Glomerular visceral epithelial cell (primary cell): ENCODE measurements around the gene CYB561.
A peak's percentile ranks its signal among the peaks of the same experiment; 100 is the strongest.
"Not testable (repeated sequence)": the region's sequence is repeated elsewhere in the genome, so short reads cannot be mapped to it uniquely, and the experiment has no call there.

ENCODE experiments used
- DNase-seq: peaks from one replicate; pipeline ENCODE4 v3.0.0-alpha.2; 2016; ENCODE audit errors: extremely low spot score

CYB561 gene

DNA sequence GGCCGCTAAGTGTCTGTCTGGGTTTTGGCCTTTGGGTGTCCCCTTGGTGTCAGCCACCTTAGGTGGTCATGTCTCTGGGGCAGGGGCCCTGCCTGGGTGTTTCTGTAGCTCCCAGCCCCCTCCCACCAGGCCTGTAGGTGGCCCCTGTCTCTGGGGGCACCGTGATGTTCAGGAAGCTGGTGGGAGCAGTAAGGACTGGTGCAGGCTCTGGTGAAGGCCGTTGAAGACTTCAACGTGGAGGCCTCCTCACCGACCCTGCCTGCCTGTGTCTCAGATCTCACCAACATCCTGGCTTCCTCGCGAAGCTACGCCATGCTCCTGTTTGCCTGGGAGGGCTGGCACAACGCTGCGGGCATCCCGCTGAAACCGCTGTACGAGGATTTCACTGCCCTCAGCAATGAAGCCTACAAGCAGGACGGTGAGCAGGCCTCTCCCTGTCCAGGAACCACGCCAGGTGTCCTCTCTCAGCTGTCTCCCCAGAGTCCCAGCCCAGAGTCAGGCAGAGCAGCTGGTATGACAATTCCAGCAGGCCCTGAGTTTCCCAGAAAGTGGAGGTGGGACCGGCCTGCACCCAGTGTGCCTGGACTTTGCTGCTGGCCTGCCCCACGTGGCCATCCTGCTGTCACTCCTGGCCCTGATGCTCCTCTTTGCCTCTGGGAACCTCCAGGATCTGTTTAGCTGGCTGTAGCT is 33.5 kb upstream of the CYB561 start:
- no peak for DNase-seq

DNA sequence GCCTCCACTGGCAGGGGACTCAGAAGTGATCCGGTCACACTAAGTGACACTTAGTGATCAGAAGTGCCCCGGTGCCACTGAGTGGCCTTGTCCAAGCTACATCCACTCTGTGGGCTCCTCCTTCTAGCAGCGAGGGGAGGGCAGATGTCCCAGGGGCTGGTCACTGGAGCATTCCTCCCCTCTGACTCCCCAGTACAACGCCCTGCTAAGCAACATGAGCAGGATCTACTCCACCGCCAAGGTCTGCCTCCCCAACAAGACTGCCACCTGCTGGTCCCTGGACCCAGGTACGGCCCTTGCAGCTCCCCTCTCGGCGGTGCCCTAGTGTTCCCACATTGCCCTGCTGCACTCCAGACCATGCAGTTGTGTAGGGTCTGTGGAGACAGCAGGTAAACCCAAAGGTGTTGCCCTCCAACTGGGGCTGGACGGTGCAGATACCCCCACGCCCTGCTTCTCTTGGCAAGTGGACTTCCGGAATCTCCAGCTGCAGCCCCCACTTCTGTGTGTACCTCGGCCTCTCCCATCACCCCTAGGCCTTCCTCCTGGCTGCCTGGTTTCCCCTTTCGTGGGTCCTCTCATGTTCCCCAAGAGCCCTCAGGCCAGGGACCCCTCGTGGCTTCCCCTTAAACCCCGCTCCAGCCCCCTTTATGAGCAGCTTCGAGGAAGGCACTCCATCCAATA is 32.8 kb upstream of the CYB561 start:
- DNase-seq = peak; percentile 81

DNA sequence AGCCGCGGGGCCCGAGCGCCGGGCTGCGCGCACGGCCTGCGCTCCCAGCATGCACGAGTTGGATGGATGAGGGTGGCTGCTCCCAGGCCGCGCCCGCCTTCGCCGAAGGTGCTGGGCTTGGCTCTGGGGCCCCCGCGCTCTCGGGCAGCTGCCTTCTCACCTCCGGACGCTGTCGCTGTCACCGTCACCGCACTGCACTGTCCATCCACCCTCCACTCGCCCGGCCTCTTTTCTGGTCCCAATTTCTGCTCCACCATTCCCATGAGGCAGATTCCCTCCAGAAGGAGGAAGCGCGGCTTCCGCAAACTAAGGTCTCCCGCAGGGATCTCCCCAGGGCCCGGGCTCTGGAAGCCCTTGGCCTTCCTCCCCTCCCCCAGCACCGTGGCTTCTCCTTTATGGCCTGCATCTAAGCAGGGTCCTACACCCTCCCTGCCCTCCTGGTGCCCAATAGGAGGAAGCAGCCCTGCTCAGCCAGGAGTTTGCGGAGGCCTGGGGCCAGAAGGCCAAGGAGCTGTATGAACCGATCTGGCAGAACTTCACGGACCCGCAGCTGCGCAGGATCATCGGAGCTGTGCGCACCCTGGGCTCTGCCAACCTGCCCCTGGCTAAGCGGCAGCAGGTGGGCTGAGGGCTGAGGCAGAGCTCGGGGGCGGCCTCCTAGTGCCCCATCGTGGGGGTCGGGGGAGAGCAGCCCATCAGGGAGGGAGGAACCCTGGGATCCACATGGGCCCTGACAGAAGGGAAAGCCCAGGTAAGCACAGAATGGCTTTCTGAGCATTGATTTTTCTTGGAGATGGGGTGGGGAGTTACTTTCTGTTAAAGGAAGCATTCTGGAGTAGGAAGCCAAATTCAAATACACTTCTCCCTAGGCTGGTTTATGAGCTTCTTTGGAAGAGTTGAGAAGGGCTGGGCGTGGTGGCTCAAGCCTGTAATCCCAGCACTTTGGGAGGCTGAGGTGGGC is 31.7 kb upstream of the CYB561 start:
- no peak for DNase-seq

DNA sequence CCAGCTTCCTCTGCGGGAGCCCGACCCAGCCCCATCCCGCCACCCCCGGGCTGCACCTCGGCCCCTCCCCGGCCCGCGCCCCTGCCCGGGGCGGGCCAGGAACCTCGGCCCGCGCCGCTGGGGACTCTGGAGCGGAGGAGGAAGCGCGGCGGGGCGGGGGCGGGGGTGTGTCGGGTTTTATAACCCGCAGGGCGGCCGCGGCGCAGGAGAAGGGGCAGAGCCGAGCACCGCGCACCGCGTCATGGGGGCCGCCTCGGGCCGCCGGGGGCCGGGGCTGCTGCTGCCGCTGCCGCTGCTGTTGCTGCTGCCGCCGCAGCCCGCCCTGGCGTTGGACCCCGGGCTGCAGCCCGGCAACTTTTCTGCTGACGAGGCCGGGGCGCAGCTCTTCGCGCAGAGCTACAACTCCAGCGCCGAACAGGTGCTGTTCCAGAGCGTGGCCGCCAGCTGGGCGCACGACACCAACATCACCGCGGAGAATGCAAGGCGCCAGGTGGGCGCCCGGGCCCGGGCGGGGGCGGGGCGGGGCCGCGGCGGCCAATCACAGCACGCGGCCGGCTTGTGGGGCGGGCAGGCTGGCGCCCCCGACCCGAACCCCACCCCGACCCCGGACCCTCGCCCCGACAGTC is 30.9 kb upstream of the CYB561 start, which contains the start of gene ACE:
ACE (plus strand) TSS at position 208 of the 626 bp plus-strand sequence; CDS start at position 242, 34 bp downstream.
- DNase-seq = peak; percentile 30

DNA sequence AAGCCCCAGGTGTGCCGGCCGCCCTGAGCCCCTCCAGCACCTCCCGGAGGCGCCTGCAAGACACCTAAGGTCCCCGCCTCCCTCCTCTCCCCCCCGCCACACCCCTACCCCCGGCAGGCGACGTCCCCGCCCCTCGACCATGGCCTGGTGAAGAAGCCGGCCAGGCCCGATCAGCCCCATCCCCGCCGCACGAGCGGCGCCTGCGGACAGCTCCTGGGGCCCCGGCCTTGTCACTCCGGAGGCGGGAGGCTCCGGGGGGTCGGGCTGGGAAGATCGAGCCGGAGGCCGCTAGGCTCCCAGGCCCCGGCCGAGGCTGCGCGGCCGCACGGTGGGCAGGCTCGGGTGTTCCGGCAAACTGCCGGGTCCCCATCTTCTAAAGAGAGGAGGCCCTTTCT is 30.4 kb upstream of the CYB561 start:
- DNase-seq = peak; percentile 16

DNA sequence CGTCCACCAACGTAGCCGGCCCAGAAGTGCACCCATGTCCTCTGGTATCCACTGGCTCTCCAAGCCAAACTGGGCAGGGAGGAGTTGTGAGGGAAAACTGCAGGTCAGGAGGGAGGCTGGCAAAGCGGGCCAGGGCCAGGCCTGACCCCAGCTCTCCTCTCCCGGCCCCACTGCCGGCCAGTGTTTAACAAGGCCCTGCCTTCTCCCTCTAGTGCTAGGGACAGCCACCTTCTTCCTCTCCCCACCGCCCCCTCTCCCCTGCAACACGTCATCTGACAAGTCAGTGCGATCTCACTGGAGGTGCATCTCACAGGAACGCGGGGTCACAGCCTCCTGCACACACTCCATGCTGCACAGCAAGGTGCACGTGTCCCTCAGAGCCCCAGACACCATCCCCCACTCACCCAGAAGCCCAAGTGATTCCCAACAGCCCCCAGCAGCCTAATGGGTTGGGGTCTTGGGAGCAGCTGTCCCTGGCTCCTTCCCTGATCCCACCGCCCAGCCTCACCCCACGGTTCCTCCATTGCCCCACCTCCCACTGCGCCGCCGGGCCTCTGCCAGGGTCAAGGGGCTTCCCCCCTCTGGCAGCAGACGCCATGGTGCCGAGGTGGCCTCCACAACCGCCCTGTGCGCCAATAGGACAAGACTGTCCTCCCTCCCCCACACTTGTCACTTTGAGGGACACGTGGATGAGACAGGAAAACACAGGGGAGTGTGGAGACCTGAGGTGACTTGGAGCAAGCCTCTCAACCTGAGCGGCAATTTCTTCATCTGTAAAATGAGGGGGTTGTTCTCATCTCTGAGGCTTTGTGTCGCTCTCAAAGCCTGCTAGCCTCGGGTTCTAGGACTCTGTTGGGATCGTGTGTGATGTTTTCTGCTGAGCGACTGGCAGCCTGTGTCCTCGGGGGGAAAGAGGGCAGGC is 29.6 kb upstream of the CYB561 start:
- no peak for DNase-seq

DNA sequence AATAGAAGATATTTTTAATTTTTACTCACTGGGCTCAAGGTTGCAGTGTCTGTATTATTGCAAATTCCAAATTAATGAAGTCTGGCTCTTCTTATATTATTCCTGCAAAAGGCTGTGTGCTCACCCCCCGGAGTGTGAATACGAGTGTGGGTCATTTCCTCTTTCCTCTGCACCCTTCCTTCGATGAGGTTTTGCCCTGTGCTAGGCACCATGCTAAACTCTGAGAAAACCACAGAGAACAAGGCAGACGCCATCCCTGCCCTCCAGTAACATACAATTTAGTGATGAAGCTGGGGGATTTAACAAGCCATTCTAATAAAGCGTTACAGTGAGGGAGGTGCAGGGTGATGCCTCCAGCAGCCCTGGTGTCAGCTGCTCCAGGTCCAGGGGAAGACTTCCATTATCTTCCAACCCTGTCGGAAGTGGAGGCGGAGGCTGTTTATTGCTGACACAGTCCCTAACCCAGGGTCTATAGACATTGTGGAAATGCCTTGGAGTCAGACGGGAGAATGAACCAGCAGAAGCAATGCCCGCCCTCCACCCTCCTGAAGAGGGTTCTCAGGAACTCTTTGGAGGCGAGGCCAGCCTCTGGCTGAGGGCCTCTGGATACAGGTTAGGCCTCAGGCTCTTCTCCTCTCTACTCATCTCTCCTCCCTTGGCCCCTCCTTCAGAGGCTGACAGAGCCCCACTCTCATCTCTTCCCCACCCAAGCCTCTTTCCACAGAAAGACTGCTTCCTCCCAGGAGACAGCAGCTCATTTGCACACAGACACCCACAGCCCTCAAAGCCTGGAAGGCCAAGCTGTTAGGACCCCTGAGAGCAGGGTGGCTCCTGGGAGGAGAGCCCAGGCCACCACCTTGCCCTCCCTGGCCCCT is 28.7 kb upstream of the CYB561 start:
- DNase-seq = no peak

DNA sequence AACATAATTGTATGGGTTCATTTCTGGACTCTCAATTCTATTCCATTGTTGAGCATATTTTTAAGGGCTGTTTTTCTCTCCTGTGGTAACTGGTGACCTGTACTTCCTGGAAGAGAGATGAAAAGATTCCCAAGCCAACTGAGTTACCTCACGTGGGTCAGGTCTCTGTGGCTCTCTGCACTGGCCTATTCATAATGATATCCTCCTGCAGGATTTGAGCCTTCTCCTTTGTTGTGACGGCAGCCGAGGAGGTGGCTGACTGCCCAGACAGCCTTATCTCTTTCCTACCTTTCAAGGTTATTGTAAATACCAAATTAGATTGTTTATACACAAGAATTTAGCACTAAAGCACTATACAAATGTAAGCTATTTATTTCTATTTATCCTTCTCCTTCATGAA is 28.1 kb upstream of the CYB561 start:
- no peak for DNase-seq

DNA sequence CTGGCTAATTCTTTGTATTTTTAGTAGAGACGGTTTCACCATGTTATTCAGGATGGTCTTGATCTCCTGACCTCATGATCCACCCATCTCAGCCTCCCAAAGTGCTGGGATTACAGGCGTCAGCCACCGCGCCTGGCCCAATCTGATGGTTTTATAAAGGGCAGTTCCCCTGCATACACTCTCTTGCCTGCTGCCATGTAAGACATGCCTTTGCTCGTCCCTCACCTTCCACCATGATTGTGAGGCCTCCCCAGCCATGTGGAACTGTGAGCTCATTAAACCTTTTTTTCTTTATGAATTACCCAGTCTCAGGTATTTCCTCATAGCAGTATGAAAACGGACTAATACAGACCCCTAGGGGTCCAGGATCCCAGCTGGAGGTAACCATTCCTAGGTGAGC is 22.0 kb upstream of the CYB561 start:
- DNase-seq = not testable (repeated sequence)

DNA sequence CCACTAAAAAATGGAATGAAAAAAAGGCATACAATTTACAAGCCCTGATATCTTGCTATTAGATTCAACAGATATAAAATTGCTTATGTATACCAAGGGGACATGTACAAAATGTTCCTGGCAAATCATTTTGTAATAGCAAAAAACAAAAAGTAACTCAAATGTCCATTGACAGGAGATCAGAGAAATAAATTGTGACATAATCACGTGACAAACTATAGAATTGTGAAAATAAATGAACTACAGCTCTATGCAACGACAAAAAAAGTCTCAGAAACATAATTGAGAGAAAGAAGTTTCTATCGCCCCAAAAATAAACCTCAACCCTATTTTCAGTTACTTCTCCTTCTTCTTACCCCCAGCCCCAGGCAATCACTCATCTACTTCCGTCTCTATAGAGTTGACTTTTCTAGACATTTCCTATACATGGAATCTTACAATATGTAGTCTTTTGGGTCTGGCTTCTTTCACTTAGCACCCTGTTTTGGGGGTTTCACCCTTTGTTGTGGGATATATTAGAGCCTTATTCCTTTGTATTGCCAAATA is 18.7 kb upstream of the CYB561 start:
- DNase-seq = no peak

DNA sequence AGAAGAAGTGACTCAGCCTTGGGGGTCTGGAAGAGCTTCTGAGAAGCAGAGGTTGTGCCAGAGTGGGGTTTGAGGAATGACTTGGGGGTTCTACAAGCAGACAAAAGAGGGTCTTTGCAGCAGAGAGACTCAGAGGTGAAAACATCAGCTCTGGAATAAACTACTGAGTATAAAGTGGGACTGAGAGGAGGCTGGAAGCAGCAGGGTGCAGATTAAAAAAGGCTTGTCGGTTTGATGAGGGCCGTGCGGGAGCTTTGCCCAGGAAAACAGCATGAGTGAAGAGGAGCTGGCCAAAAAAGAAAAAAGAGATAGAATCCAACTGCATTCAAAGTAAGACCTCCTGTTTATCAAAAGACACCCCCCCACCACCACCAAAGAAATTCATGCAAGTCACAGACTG is 17.7 kb upstream of the CYB561 start:
- no peak for DNase-seq

DNA sequence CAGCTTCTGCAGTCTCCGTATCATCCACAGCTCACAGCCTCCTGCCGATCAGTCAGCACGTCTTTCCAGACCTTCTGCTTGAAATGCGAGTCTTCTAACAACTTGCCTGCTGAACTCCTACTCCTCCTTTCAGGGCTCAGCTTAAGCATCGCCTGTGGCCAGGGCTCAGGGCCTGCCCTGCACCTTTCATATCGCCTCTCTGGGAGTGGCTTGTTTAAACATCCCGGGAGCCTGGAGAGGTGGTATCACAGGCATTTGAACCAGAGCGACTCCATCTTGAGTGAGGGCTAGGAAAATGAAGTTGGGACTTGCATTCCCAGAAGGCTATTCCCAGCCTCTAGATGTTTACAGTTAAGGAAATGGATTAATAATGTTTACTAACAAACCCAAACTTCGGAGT is 13.9 kb upstream of the CYB561 start:
- no peak for DNase-seq

DNA sequence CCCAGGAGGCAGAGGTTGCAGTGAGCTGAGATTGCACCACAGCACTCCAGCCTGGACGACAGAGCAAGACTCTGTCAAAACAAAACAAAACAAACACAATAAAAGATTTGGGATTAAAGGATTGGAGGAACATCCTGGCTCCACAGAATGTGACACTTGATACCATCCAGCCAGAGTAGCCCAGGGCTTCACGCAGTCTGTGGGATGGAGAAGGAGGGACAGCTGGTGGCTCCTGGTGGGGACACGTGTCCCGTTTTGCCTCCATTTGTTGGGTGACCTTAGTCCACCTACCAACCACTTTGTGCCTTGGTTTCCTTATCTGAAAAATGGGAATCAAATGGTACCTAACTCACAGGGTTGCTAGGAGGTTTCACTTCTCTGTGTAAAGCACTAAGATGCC is 12.4 kb upstream of the CYB561 start:
- no peak for DNase-seq

DNA sequence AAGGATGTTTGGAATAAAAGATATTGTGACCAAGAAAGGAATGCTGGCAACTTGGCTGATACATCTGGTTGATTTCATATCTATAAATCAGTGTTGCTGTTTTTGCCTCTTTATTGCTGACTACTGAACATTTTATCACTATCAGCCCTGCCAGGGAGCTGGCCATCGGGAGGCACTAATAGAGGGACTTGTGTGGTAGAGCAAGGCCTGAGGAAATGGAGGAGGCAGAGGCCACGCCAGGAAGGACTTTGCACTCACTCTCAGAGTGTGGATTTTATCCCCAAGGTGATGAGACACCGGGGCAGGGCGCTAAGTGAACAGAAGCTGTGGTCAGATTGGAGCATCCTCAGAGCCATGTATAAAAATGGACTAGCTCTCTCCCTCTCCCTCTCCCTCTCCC is 9.3 kb upstream of the CYB561 start:
- no peak for DNase-seq

DNA sequence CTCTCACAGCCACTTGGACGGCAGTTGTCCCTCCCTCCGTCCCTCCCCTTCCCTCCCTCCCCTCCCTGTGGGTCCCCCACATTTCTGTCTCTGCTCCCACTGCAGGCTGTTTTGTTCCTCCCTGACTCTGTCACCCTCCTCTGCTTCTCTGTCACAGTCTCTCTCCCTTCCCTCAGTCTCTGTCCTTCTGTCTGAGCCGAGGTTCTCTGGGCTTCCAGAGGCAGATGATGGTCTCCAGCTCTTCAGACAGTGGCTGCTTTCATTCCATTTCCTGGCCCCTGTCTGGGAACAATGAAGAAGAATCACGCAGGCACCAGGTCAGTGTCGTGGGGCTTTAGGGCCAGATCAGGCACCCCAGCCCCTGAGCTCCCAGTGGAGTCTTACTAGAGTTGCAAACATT is 8.8 kb upstream of the CYB561 start:
- no peak for DNase-seq

DNA sequence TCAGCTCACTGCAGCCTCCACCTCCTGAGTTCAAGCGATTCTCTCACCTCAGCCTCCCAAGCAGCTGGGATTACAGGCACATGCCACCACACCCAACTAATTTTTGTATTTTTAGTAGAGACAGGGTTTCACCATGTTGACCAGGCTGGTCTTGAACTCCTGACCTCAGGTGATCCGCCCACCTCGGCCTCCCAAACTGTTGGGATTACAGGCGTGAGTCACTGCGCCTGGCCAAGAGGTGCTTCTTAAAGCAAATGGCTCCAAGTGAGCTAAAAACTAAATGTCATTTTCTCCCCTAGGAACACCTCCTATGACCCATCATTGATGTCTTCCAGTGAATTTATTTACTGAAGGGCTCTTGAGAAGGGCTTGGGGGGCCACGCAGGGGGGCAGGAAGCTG is 8.3 kb upstream of the CYB561 start:
- DNase-seq = not testable (repeated sequence)

DNA sequence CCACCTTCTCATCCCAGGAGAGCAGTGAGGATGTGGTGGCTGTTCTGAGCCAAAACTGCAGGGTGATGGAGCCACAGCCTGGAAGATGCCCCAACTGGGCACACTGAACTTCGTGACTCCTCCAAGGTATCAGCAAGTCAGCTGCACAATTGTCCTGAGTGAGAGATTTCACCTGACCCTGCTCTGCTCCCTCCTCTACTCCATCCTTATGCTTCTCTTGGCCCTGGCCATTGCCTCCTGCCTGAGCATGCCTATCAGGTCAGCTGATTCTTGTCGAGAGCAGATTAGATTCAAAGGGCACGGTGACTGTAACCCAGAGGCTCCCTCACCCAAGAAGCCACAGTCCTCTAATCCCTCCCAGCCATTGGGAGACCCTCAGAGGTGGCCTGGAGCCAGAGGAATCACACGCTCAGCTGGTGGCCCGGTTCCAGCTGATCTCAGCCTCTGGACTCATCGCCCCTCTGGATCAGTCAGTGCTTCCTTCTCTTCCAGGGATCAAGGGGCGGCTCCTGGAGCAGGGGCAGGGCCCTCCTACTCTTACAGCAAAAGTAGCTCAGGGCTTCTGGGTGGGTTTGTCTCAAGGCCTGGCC is 7.0 kb upstream of the CYB561 start:
- DNase-seq = no peak

DNA sequence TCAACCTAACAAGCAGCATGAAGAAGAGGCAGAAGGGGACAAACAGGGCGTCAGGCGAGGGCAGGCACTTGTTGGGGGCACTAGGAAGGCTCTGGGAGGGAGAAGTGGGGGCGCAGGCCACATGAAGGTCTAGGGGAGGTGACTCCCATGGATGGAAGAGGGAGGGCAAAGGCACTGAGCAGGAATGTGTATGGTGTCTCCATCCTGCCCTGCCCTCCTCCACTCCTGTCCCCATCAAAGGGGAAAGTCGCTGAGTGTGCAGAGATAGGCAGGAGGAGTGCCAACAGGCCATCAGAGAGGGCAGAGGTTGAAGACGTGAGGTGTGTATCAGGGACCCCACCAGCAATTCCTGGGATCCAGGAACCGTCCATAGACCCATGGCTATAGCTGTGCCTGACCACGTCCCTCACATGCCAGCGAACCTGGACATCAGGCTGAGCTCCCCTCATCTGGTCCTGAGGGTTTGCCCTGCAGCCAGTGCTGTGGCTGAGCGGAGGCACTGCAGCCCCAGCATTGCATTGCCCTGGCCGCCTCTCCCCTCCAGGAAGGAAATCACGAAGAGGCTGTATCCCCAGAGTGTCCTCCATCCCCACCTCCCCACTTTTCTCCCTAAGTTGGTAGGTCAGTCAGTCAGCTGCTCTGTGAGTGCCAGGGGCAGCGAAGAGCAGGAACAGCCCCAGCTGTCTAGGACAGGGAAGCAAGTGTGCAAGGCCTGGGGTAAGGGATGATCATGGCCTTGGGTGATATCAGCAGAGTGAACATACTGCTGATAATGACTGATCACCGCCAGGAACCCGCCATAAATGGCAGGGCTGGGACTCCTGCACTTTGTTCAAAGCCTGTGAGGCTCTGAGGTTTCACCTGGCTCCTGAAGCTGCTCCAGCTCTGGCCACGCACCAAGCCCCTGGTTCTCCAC is 6.2 kb upstream of the CYB561 start:
- no peak for DNase-seq
